OCI-LY7 (cell line): ENCODE results near the gene SLC9C2. TPM values are rescaled to one million over a fixed set of nuclear protein-coding genes. Genes with fewer than 3 reads are reported as not detected.

Experiments used
- BruUV-seq: library from RNA; stranded (reverse); fragments of 400-500 nt; replicated peaks from 2 replicates; lab custom pipeline; 2021; lab: Mats Ljungman, UMichigan
- CTCF ChIA-PET: fragments of 300-600 bp; sonication (Branson Sonifier 250); formaldehyde crosslinking; loops from one replicate; lab custom pipeline; 2022; ENCODE audit warnings: antibody characterized with exemption; ENCODE audit not compliant: unreplicated experiment; lab: Charles Lee
- POLR2A ChIA-PET: fragments of 300-600 bp; sonication (Branson Sonifier 250); formaldehyde crosslinking; loops from one replicate; lab custom pipeline; 2022; ENCODE audit warnings: antibody characterized with exemption; lab: Charles Lee
- DNase-seq: peaks from one replicate; pipeline ENCODE4 v3.0.0-alpha.2; 2015; ENCODE audit warnings: low spot score
- H2AFZ ChIP-seq: fragments of 200-600 bp; sonication (generic), shearing (Covaris generic); 2 replicates; pipeline ENCODE4 v1.6.1; 2014; ENCODE audit warnings: mild to moderate bottlenecking, antibody characterized with exemption, low read length, moderate library complexity
- H3K27ac ChIP-seq: fragments of 200-600 bp; sonication (generic); 2 replicates; pipeline ENCODE4 v1.5.1; 2014; ENCODE audit warnings: mixed run types, low read depth, mild to moderate bottlenecking, moderate library complexity, low read length, inconsistent platforms; ENCODE audit not compliant: poor library complexity, severe bottlenecking
- H3K36me3 ChIP-seq: fragments of 200-600 bp; sonication (generic); 2 replicates; pipeline ENCODE4 v1.6.1; 2014; ENCODE audit warnings: mild to moderate bottlenecking, antibody characterized with exemption, low read length, moderate library complexity, mixed read lengths; ENCODE audit not compliant: insufficient read depth
- H3K4me1 ChIP-seq: fragments of 200-600 bp; sonication (generic); 2 replicates; pipeline ENCODE4 v1.5.1; 2014; ENCODE audit warnings: mild to moderate bottlenecking, low read length; ENCODE audit not compliant: insufficient read depth, poor library complexity, severe bottlenecking
- H3K4me2 ChIP-seq: fragments of 200-600 bp; sonication (generic); 2 replicates; pipeline ENCODE4 v1.6.1; 2014; ENCODE audit warnings: mild to moderate bottlenecking, low read length
- H3K4me3 ChIP-seq: fragments of 200-600 bp; sonication (generic); 2 replicates; pipeline ENCODE4 v1.5.1; 2014; ENCODE audit warnings: mild to moderate bottlenecking, low read depth, low read length; ENCODE audit not compliant: poor library complexity, severe bottlenecking
- H3K79me2 ChIP-seq: fragments of 200-600 bp; sonication (generic); 2 replicates; pipeline ENCODE4 v1.6.1; 2016; ENCODE audit warnings: low read depth, mild to moderate bottlenecking, low read length, moderate library complexity, mixed read lengths; ENCODE audit not compliant: insufficient read depth
- H3K9me2 ChIP-seq: fragments of 200-600 bp; sonication (generic); 2 replicates; pipeline ENCODE4 v1.6.1; 2016; ENCODE audit warnings: mild to moderate bottlenecking, low read length, mixed read lengths; ENCODE audit not compliant: insufficient read depth
- H3K9me3 ChIP-seq: fragments of 200-600 bp; sonication (generic); 2 replicates; pipeline ENCODE4 v1.6.1; 2014; ENCODE audit warnings: mild to moderate bottlenecking, mixed run types, low read length, mixed read lengths
- H4K20me1 ChIP-seq: fragments of 200-600 bp; sonication (generic); 2 replicates; pipeline ENCODE4 v1.6.1; 2014; ENCODE audit warnings: mild to moderate bottlenecking, antibody characterized with exemption, low read length, moderate library complexity, mixed read lengths; ENCODE audit not compliant: insufficient read depth
- EZH2phosphoT487 ChIP-seq: fragments of 200-600 bp; sonication (generic); IDR thresholded peaks from 2 replicates; pipeline ENCODE4 v1.6.1; 2018; ENCODE audit warnings: low read depth, borderline replicate concordance, mild to moderate bottlenecking, mixed run types, antibody characterized with exemption, low read length, moderate library complexity, mixed read lengths
- intact Hi-C: fragments of 100-400 bp; cut with micrococcal nuclease; formaldehyde crosslinking; loops from one replicate; pipeline ENCODE4 v1.10.0; 2022; ENCODE audit not compliant: unreplicated experiment
- total RNA-seq, 2 experiments: library from RNA; depleted of rRNA in 1 of 2; stranded (reverse); fragments of >200 nt in 1 of 2; shearing (Covaris generic) in 1 of 2; gene quantifications; 2 replicates each; pipeline ENCODE4 v1.2.3, GENCODE V29; 2014 to 2022
- TF ChIP-seq, protein P1 (sequence below): fragments of 200-600 bp; sonication (generic); conservative IDR thresholded peaks from 2 replicates; pipeline ENCODE4 v1.5.1; 2014; ENCODE audit warnings: mild to moderate bottlenecking, antibody characterized with exemption, low read length, moderate library complexity, mixed read lengths

The SLC9C2 gene
- total RNA-seq, 2 experiments from 2014 or later, result not detected

DNA sequence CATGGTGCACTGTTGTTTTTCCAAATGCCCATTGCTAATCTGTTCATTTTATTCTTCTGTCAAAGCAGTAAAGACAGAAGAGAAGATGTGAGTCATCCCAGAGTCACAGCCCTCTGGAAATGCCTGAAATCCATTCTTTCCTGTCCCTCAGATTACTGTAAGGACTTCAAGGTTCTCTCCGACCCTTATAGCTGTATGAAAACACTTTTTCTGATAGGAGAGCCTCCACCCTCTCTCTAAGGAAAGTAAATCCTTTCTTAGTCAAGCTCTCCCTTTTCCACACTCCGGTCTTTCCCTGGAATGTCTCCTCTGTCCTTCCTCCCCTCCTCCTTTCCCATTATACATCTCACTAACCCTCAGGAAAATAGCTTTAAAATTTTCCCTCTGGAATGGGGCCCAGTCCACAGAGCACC lies 129.3 kb downstream of the SLC9C2 start:
- Histone ChIP-seq H3K4me3 (no peak overlapping the region), H3K9me3 (peaks cover 29% of the 10 kb centered on the region; the same call in 1 of the 2 replicates), H3K4me2 (no peak overlapping the region), H3K79me2 (peaks cover 25% of the 10 kb centered on the region), H4K20me1 (peaks cover 9% of the 10 kb centered on the region; the same call in 1 of the 2 replicates), H3K27ac (no peak overlapping the region), H3K36me3 (peaks cover 45% of the 10 kb centered on the region), H3K4me1 (peaks cover 20% of the 10 kb centered on the region), H2AFZ (no peak overlapping the region), H3K9me2 (no peaks in the 10 kb centered on the region)
- BruUV-seq, result no TSS peak
- ChIA-PET CTCF (no interaction called here), POLR2A (interaction anchor here (0.7 to 1.3 kb wide), 4 partner anchors 14 to 461 kb away, joined by 3 to 4 read pairs (median 3); no protein-coding TSS in a partner anchor)
- intact Hi-C loops, result no loop called here
- no peak for DNase-seq
- TF ChIP-seq, protein P1, sequence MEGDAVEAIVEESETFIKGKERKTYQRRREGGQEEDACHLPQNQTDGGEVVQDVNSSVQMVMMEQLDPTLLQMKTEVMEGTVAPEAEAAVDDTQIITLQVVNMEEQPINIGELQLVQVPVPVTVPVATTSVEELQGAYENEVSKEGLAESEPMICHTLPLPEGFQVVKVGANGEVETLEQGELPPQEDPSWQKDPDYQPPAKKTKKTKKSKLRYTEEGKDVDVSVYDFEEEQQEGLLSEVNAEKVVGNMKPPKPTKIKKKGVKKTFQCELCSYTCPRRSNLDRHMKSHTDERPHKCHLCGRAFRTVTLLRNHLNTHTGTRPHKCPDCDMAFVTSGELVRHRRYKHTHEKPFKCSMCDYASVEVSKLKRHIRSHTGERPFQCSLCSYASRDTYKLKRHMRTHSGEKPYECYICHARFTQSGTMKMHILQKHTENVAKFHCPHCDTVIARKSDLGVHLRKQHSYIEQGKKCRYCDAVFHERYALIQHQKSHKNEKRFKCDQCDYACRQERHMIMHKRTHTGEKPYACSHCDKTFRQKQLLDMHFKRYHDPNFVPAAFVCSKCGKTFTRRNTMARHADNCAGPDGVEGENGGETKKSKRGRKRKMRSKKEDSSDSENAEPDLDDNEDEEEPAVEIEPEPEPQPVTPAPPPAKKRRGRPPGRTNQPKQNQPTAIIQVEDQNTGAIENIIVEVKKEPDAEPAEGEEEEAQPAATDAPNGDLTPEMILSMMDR, result no peak
- no peak for TF ChIP-seq EZH2phosphoT487

DNA sequence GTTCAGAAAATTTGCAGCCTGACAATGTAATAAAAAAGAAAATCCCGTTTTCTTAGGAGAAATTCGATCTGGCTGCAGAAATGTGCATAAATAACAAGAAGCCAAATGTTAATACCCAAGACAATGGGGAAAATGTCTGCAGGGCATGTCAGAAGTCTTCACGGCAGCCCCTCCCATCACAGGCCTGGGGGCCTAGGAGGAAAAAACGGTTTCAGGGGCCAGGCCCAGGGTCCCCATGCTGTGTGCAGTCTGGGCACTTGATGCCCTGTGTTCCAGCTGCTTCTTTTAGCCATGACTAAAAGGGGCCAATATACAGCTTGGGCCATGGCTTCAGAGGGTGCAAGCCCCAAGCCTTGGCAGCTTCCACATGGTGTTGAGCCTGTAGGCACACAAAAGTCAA lies 132.3 kb downstream of the SLC9C2 start:
- Histone ChIP-seq H3K9me3 (peaks cover 38% of the 10 kb centered on the region; the same call in 1 of the 2 replicates), H2AFZ (no peak overlapping the region), H3K4me1 (peaks cover 7% of the 10 kb centered on the region), H3K36me3 (peaks cover 57% of the 10 kb centered on the region), H4K20me1 (no peaks in the 10 kb centered on the region), H3K9me2 (no peaks in the 10 kb centered on the region), H3K79me2 (peaks cover 3% of the 10 kb centered on the region; the same call in 1 of the 2 replicates), H3K27ac (no peak overlapping the region), H3K4me2 (no peak overlapping the region), H3K4me3 (no peak overlapping the region)
- DNase-seq, result peak; percentile 16
- POLR2A ChIA-PET, result no interaction called here
- TF ChIP-seq EZH2phosphoT487, result no peak
- TF ChIP-seq, protein P1, result no peak
- BruUV-seq, result no TSS peak
- intact Hi-C loops, result no loop called here
- CTCF ChIA-PET, result no interaction called here

DNA sequence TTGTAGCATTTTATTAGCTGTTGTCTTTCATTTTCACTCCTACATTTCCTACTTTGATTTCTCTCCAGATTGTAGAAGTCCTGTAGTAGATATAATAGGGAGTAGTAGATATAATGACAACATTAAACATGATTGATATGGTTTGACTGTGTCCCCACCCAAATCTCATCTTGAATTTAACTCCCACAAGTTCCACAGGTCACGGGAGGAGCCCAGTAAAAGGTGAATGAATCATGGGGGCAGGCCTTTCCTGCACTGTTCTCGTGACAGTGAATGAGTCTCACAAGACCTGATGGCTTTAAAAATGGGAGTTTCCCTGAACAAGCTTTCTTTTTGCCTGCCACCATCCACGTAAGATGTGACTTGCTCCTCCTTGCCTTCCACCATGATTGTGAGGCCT lies 133.2 kb downstream of the SLC9C2 start:
- BruUV-seq, result no TSS peak
- TF ChIP-seq EZH2phosphoT487, result no peak
- TF ChIP-seq, protein P1, result no peak
- intact Hi-C loops, result no loop called here

More for the DNA sequence above, 133.2 kb downstream of the SLC9C2 start:
- Histone ChIP-seq H3K9me2 (no peaks in the 10 kb centered on the region), H3K4me3 (no peak overlapping the region), H2AFZ (no peak overlapping the region), H3K4me1 (no peaks in the 10 kb centered on the region), H3K27ac (no peak overlapping the region), H3K36me3 (peaks cover 57% of the 10 kb centered on the region), H4K20me1 (no peaks in the 10 kb centered on the region), H3K4me2 (no peak overlapping the region), H3K79me2 (no peaks in the 10 kb centered on the region), H3K9me3 (peaks cover 40% of the 10 kb centered on the region; the same call in 1 of the 2 replicates)
- no peak for DNase-seq
- ChIA-PET POLR2A (interaction anchor here (0.6 kb wide), 1 partner anchor 1727 kb away, joined by 6 read pairs; no protein-coding TSS in a partner anchor), CTCF (no interaction called here)
